Gastroesophageal sphincter (tissue), 4 donors: ENCODE measurements around the gene MYOM1. TPM values are rescaled to one million over a fixed set of nuclear protein-coding genes. Genes with fewer than 3 reads are reported as not detected.

Experiments used
- ATAC-seq: fragments of 150-250 bp; one replicate; pipeline ENCODE4 v1.9.1; 2016; ENCODE audit warnings: mild to moderate bottlenecking, moderate library complexity
- H3K27ac ChIP-seq, 4 donors: fragments of 200-600 bp; sonication (generic) in 3 of 4; 1 replicate in 3 of 4; 2 replicates in 1 of 4; pipeline ENCODE4 v1.5.1; 2016 to 2019
- H3K27me3 ChIP-seq: fragments of 200-600 bp; sonication (generic); one replicate; pipeline ENCODE4 v1.5.1; 2019
- H3K36me3 ChIP-seq, 2 donors: fragments of 200-600 bp; sonication (generic); one replicate each; pipeline ENCODE4 v1.5.1; 2019; ENCODE audit warnings: control low read depth in 1 of 2
- H3K4me1 ChIP-seq, 3 donors: fragments of 200-600 bp; sonication (generic); 1 replicate in 2 of 3; 2 replicates in 1 of 3; pipeline ENCODE4 v1.5.1; 2016 to 2019; ENCODE audit warnings: control low read depth in 2 of 3
- H3K4me3 ChIP-seq, 2 donors: fragments of 200-600 bp; sonication (generic); one replicate each; pipeline ENCODE4 v1.5.1; 2019; ENCODE audit warnings: mild to moderate bottlenecking in 1 of 2, moderate library complexity in 1 of 2
- H3K9me3 ChIP-seq, 3 donors: fragments of 200-600 bp; sonication (generic); one replicate each; pipeline ENCODE4 v1.5.1; 2017 to 2019; ENCODE audit warnings: control low read depth in 2 of 3
- EP300 ChIP-seq: sonication (generic); formaldehyde crosslinking; IDR thresholded peaks from one replicate; pipeline ENCODE4 v1.6.1; 2017; ENCODE audit warnings: antibody characterized with exemption, mild to moderate bottlenecking
- POLR2A ChIP-seq, 2 donors: fragments of 450-650 bp; IDR thresholded peaks; one replicate each; pipeline ENCODE4 v1.6.1; 2017; ENCODE audit warnings: antibody characterized with exemption in 2 of 2, mild to moderate bottlenecking in 2 of 2, moderate library complexity in 1 of 2
- POLR2AphosphoS5 ChIP-seq: sonication (generic); formaldehyde crosslinking; IDR thresholded peaks from one replicate; pipeline ENCODE4 v1.6.1; 2017; ENCODE audit warnings: antibody characterized with exemption
- WGBS, 2 donors: methylation state at CpG; one replicate each; pipeline ENCODE4 v1.1.5; 2018; ENCODE audit warnings: low coverage in 1 of 2; 5-methylcytosine and 5-hydroxymethylcytosine counted together
- total RNA-seq, 4 donors: library from RNA; depleted of rRNA; stranded (reverse); fragments of >200 nt; gene quantifications; one replicate each; pipeline ENCODE4 v1.1.0, GENCODE V29; 2016
- TF ChIP-seq, protein P1 (sequence below), 4 experiments: fragments of 200-600 bp in 2 of 4; fragments of 450-650 bp in 2 of 4; sonication (generic) in 1 of 4; IDR thresholded peaks; one replicate each; pipeline ENCODE4 v1.5.1; 2017 to 2019; ENCODE audit warnings: antibody characterized with exemption in 4 of 4, mild to moderate bottlenecking in 2 of 4, moderate library complexity in 2 of 4

Gene MYOM1
- total RNA-seq, 4 donors from 2014 or later: 14.8 to 37.6 (median 24.6) TPM

DNA sequence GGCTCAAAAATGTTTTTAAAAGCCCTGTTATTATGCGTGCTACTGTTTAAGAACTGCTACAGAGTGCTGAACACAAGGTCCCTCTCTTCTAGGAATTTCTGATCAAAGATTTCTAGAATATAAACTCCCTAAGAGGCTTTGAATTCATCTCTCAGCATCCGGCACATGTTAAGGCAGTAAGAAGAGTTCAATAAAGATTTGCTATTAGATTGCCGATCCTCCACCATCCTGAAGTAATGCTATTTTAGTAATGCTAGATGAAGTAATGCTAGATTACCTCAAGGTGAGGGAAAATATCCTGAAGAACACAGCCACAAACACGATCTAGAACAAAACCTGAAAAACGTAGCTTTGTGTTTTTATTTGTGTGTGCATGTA lies 41.2 kb upstream of the MYOM1 start:
- TF ChIP-seq EP300 (no peak), POLR2AphosphoS5 (no peak), POLR2A (IDR thresholded peaks at IDR 0.05) (no peak)
- TF ChIP-seq, protein P1, sequence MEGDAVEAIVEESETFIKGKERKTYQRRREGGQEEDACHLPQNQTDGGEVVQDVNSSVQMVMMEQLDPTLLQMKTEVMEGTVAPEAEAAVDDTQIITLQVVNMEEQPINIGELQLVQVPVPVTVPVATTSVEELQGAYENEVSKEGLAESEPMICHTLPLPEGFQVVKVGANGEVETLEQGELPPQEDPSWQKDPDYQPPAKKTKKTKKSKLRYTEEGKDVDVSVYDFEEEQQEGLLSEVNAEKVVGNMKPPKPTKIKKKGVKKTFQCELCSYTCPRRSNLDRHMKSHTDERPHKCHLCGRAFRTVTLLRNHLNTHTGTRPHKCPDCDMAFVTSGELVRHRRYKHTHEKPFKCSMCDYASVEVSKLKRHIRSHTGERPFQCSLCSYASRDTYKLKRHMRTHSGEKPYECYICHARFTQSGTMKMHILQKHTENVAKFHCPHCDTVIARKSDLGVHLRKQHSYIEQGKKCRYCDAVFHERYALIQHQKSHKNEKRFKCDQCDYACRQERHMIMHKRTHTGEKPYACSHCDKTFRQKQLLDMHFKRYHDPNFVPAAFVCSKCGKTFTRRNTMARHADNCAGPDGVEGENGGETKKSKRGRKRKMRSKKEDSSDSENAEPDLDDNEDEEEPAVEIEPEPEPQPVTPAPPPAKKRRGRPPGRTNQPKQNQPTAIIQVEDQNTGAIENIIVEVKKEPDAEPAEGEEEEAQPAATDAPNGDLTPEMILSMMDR (IDR thresholded peaks at IDR 0.05): no peak
- Histone ChIP-seq H3K36me3 (peaks cover 4 to 29% of the 10 kb centered on the region in 2 donors), H3K4me3 (peak overlapping the region; percentile 88 to 92), H3K4me1 (peaks cover 25 to 62% (median 32%) of the 10 kb centered on the region in 3 donors), H3K27me3 (no peaks in the 10 kb centered on the region), H3K27ac (peak overlapping the region; percentile 93 to 97 (median 94)), H3K9me3 (no peaks in the 10 kb centered on the region)
- WGBS, 2 donors: 17 to 28% methylated on average over 5 of the region's 5 CpGs
- ATAC-seq: no peak

DNA sequence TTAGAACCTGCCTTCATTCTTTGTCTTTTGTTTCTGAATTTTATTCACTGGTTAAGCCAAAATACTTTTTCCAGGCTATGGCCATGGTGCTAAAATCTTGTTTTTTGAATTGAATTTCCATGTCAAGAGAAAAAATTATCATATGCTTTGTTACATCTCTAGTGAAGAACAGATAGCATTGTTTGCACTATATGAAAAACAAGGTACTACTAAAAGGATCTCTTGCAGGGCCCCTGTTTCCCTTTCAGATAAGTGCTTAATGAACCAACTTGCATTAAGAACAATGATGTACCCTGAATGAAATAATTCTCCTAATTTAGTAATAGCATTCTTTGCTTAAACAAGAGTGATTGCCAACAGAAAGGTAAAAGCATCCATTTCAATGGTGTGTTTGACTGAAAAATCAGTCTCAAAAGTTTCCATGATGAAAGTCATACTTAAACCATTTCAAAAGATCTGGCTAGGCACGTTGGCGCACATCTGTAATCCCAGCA lies 37.9 kb upstream of the MYOM1 start:
- peak overlapping the region; percentile 78 to 95 (median 85) for H3K27ac ChIP-seq
- WGBS, 2 donors: 73 to 94% methylated on average over 2 of the region's 2 CpGs
- H3K36me3 ChIP-seq: peaks cover 7 to 60% of the 10 kb centered on the region in 2 donors
- TF ChIP-seq EP300 (no peak), POLR2A (IDR thresholded peaks at IDR 0.05) (no peak), POLR2AphosphoS5 (no peak)
- TF ChIP-seq, protein P1 (IDR thresholded peaks at IDR 0.05): no peak
- H3K27me3 ChIP-seq: no peaks in the 10 kb centered on the region
- no peak overlapping the region for H3K4me3 ChIP-seq
- no peaks in the 10 kb centered on the region for H3K9me3 ChIP-seq
- ATAC-seq: no peak
- H3K4me1 ChIP-seq: peaks cover 8 to 63% (median 17%) of the 10 kb centered on the region in 3 donors

DNA sequence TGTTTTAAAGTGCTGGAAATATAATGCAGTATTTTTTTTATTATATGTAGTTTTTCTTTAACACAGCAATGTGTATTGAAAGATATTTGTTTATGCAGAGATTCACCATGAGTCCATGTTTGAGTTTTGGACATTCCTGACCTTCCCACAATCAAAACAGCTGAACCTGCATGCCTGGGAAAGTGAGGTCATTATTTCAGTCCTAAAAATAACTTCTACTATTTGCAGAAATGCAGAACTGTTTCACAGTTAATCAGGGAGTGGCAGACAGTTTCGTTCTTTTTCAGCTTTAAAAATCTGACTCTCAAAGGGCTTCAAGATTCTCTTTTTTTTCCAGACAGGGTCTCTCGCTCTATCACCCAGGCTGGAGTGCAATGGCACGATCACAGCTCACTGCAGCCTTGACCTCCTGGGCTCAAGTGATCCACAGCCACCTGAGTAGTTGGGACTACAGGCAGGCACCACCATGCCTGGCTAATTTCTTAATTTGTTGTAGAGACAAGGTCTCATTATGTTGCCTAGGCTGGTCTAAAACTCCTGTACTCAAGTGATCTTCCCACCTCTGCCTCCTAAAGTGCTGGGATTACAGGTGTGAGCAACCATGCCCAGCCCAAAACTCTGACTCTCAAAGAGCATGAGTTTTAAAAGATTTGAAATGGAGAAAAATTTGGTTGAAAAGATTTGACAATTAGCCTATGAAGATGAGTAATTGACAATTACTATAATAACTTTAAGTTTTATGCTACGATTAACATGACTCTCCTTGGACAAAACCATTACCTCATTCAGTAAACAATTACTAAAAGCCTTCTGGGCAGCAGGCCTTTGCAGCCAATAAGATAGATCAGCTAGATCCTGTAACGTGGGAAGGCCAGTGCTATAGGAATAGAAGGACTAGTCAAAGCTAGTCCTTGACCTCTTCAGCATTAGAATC lies 37.2 kb upstream of the MYOM1 start:
- 35 to 37% methylated on average over 4 to 5 of the region's 5 CpGs for WGBS, 2 donors
- H3K4me3 ChIP-seq: no peak overlapping the region
- H3K27me3 ChIP-seq: no peaks in the 10 kb centered on the region
- ATAC-seq: peak; percentile 48
- H3K9me3 ChIP-seq: no peaks in the 10 kb centered on the region
- H3K36me3 ChIP-seq: peaks cover 7 to 60% of the 10 kb centered on the region in 2 donors
- TF ChIP-seq POLR2A (IDR thresholded peaks at IDR 0.05) (no peak), POLR2AphosphoS5 (peak; percentile 37)
- H3K4me1 ChIP-seq: peaks cover 10 to 70% (median 17%) of the 10 kb centered on the region in 3 donors
- H3K27ac ChIP-seq: peak overlapping the region; percentile 78 to 95 (median 85)

DNA sequence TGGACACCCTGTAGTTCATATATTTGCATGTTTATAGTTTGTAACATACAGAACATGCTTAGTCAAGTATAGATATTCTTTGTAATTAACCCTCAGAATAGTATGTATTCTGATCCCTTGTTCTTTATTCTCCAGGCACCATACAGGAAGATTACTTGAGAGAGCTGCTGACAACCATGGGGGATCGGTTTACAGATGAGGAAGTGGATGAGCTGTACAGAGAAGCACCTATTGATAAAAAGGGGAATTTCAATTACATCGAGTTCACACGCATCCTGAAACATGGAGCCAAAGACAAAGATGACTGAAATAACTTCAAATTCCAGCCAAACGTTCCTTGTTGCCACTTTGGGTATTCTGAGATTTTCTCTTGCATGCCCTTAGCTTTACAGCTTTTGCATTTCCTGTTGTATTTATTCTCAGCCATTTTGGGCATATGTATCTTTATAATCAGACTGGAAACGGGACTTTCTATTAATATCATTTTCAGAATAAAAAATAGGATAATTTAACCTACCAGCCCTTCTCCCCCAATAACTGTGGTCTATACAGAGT lies 35.9 kb upstream of the MYOM1 start:
- WGBS, 2 donors: 51 to 56% methylated on average over 4 to 5 of the region's 5 CpGs
- no peak overlapping the region for H3K4me3 ChIP-seq
- ATAC-seq: no peak
- H3K27me3 ChIP-seq: no peaks in the 10 kb centered on the region
- H3K4me1 ChIP-seq: peaks cover 14 to 79% (median 14%) of the 10 kb centered on the region in 3 donors
- H3K27ac ChIP-seq: peak overlapping the region in 3 of 4 donors; percentile 16 to 95 (median 78)
- TF ChIP-seq POLR2AphosphoS5 (no peak), EP300 (no peak), POLR2A (IDR thresholded peaks at IDR 0.05) (no peak)
- TF ChIP-seq, protein P1 (IDR thresholded peaks at IDR 0.05): no peak
- no peaks in the 10 kb centered on the region for H3K9me3 ChIP-seq
- peaks cover 7 to 60% of the 10 kb centered on the region in 2 donors for H3K36me3 ChIP-seq

DNA sequence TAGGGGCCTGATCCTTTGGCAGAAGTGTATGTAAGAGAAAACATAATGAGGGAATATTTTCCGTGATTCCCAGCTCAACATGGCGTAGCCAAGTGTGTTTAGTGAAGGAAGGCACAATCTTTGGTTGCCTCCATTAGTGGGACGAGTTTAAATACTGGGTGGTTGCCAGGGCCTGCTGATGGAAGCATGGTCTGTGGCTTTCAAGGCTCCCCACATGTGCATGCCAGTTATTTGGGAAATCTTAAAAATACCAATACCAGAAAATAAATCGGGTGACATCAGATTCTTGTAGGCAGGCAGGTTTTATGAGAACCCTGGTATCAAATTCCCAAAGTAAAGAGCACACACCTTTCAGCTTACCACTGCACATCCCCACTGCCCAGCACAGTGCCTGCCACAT lies 35.0 kb upstream of the MYOM1 start:
- no peaks in the 10 kb centered on the region for H3K27me3 ChIP-seq
- peaks cover 6 to 82% (median 16%) of the 10 kb centered on the region in 3 donors for H3K4me1 ChIP-seq
- H3K9me3 ChIP-seq: no peaks in the 10 kb centered on the region
- TF ChIP-seq POLR2A (IDR thresholded peaks at IDR 0.05): no peak
- no peak for TF ChIP-seq POLR2AphosphoS5
- TF ChIP-seq, protein P1 (IDR thresholded peaks at IDR 0.05): no peak
- no peak for TF ChIP-seq EP300
- H3K4me3 ChIP-seq: no peak overlapping the region
- peak overlapping the region in 3 of 4 donors; percentile 16 to 100 (median 96) for H3K27ac ChIP-seq
- H3K36me3 ChIP-seq: peaks cover 7 to 62% of the 10 kb centered on the region in 2 donors
- ATAC-seq: no peak
- WGBS, 2 donors: 84 to 87% methylated on average over 4 of the region's 4 CpGs
